Mesothelial cell of epicardium (in vitro differentiated cells): Measurements from ENCODE around the gene NFS1. TPM values are rescaled to one million over a fixed set of nuclear protein-coding genes. Genes with fewer than 3 reads are reported as not detected.

Experiments used
- DNase-seq, 2 experiments: peaks; one replicate each; pipeline ENCODE4 v3.0.0; 2021; ENCODE audit warnings: low spot score in 2 of 2; ENCODE audit not compliant: unreplicated experiment in 2 of 2
- H3K27ac Mint-ChIP-seq: 2 replicates; pipeline ENCODE4 v1.8.0; 2021; ENCODE audit warnings: mixed read lengths
- H3K27me3 Mint-ChIP-seq: 2 replicates; pipeline ENCODE4 v1.8.0; 2021; ENCODE audit warnings: low read depth, mixed read lengths
- H3K36me3 Mint-ChIP-seq: 2 replicates; pipeline ENCODE4 v1.8.0; 2021; ENCODE audit warnings: mixed read lengths
- H3K4me1 Mint-ChIP-seq: 2 replicates; pipeline ENCODE4 v1.8.0; 2021; ENCODE audit warnings: mixed read lengths
- H3K4me3 Mint-ChIP-seq: 2 replicates; pipeline ENCODE4 v1.8.0; 2021; ENCODE audit warnings: mild to moderate bottlenecking, moderate library complexity, mixed read lengths
- H3K9me3 Mint-ChIP-seq: 2 replicates; pipeline ENCODE4 v1.8.0; 2021; ENCODE audit warnings: mixed read lengths
- total RNA-seq: library from RNA; stranded (reverse); gene quantifications from 3 replicates; pipeline ENCODE4 v1.2.1, GENCODE V29; 2021
- TF ChIP-seq, protein P1 (sequence below): fragments of 200-600 bp; sonication (generic); IDR thresholded peaks from one replicate; pipeline ENCODE4 v1.5.0; 2021; ENCODE audit warnings: antibody characterized with exemption; ENCODE audit not compliant: unreplicated experiment

Gene NFS1
- total RNA-seq, 1 donor from 2014 or later = 18.9 TPM

DNA sequence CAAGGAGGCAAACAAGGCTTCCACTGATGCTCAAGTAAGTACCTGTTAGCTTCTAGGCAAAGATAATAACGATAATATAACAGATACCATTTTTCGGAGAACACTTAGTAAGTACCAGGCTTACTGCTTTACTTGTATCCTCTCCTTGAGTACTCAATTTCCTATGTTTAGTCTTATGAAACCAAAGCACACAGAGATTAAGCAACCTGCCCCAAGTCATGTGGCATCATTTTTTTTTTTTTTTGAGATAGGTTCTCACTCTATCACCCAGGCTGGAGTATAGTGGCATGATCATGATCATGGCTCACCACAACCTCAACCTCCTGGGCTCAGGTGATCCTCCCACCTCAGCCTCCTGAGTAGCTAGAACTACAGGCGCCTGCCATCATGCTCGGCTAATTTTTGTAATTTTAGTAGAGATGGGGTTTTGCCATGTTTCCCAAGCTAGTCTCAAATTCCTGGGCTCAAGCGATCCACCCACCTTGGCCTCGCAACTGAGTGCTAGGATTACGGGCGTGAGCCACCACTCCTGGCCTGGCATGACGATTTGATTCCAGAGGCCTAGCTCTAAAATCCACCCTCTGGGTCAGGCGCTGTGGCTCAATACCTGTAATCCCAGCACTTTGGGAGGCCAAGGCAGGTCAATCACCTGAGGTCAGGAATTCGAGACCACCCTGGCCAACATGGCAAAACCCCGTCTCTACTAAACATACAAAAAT is 69.6 kb downstream of the NFS1 start:
- Mint-ChIP-seq H3K4me3 (no peak overlapping the region), H3K27ac (no peak overlapping the region), H3K9me3 (no peaks in the 10 kb centered on the region), H3K36me3 (peaks cover 40% of the 10 kb centered on the region), H3K4me1 (no peaks in the 10 kb centered on the region), H3K27me3 (no peaks in the 10 kb centered on the region)
- no peak for DNase-seq
- TF ChIP-seq, protein P1, sequence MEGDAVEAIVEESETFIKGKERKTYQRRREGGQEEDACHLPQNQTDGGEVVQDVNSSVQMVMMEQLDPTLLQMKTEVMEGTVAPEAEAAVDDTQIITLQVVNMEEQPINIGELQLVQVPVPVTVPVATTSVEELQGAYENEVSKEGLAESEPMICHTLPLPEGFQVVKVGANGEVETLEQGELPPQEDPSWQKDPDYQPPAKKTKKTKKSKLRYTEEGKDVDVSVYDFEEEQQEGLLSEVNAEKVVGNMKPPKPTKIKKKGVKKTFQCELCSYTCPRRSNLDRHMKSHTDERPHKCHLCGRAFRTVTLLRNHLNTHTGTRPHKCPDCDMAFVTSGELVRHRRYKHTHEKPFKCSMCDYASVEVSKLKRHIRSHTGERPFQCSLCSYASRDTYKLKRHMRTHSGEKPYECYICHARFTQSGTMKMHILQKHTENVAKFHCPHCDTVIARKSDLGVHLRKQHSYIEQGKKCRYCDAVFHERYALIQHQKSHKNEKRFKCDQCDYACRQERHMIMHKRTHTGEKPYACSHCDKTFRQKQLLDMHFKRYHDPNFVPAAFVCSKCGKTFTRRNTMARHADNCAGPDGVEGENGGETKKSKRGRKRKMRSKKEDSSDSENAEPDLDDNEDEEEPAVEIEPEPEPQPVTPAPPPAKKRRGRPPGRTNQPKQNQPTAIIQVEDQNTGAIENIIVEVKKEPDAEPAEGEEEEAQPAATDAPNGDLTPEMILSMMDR = no peak

DNA sequence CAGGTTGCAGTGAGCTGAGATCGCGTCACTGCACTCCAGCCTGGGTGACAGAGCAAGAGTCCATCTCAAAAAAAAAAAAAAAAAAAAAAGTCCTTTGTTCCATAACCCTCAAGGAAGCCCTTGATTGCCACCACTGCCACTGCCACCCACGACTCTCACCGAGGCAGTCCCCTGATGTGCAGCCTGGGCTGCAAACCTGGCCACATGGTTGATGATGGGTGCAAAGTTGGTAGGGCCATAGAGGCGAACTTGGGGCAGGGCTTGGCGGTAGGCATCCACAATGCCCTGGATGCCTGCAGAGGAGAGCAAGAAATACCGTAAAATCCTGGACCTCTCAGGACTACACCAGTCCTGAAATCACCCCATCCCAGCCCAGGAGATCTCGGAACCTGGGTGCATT is 72.0 kb downstream of the NFS1 start:
- Mint-ChIP-seq H3K9me3 (no peaks in the 10 kb centered on the region), H3K27ac (no peak overlapping the region), H3K4me3 (no peak overlapping the region), H3K27me3 (no peaks in the 10 kb centered on the region), H3K4me1 (no peaks in the 10 kb centered on the region), H3K36me3 (peaks cover 38% of the 10 kb centered on the region)
- no peak for DNase-seq
- TF ChIP-seq, protein P1 = no peak

DNA sequence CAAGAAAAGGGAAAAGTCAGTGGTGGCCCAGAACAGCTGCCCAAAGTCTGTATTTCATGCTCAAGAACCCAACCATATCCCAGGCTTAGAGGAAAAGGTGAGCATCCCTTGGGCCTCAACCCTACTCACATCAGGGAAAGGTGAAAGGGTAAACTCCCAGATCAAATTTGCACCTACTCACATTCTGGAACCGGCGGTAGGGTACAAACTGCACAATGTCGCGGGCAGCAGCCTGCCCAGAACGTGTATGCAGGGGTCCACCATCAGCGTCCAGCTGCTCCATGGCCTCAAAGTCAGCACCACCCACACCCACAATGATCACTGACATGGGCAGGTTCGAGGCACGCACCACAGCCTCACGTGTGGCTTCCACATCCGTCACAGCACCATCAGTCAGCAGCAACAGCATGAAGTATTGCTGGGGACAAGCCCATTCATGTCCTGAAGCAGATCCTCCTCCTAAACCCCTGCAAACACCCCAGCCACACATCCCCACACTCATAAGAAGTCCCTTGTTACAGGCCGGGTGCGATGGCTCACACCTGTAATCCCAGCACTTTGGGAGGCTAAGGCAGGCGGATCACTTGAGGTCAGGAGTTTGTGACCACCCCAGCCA is 72.7 kb downstream of the NFS1 start:
- no peak for DNase-seq
- no peak overlapping the region for H3K4me3 Mint-ChIP-seq
- no peak overlapping the region for H3K27ac Mint-ChIP-seq
- peaks cover 41% of the 10 kb centered on the region for H3K36me3 Mint-ChIP-seq
- TF ChIP-seq, protein P1 = no peak
- H3K4me1 Mint-ChIP-seq = no peaks in the 10 kb centered on the region
- no peaks in the 10 kb centered on the region for H3K27me3 Mint-ChIP-seq
- H3K9me3 Mint-ChIP-seq = no peaks in the 10 kb centered on the region

DNA sequence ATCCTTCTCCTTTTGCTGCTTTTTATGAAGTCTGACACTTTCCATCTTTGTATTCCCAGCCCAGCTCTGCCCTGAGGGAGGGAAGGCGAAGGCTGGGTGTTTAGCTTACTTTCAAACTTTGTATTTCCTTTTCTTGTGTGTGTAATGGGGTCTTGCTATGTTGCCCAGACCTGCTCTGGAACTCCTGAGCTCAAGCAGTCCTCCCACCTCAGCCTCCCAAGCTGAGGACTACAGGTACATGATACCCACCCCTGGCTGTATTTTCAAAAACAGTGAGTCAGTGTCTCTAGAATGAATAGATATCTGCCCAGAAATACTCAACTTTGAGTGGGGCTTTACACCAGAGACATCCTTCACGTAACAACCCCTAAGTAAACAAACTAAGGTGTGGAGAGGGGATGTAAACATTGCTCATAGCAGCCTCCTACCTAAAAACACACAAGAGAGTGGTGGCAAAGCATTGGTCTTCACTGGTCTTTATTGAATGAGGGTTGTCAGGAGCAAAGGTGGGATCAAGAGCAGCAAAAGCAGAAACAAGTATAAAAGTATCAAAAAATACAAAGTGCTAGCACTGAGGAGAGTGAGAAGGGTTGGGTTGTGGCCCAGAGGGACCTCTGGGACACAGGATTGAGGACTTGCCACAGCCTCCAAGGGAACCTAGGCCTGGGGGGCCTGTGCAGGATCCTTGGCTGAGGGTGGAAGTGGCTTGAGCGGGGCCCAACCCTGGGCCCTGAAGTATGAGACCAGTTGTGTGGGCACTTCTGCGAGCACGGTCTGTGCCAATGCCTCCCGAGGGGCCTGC is 73.4 kb downstream of the NFS1 start:
- TF ChIP-seq, protein P1 = no peak
- no peak for DNase-seq
- H3K27ac Mint-ChIP-seq = no peak overlapping the region
- no peaks in the 10 kb centered on the region for H3K4me1 Mint-ChIP-seq
- H3K36me3 Mint-ChIP-seq = peaks cover 43% of the 10 kb centered on the region
- no peaks in the 10 kb centered on the region for H3K9me3 Mint-ChIP-seq
- H3K4me3 Mint-ChIP-seq = no peak overlapping the region
- H3K27me3 Mint-ChIP-seq = no peaks in the 10 kb centered on the region

DNA sequence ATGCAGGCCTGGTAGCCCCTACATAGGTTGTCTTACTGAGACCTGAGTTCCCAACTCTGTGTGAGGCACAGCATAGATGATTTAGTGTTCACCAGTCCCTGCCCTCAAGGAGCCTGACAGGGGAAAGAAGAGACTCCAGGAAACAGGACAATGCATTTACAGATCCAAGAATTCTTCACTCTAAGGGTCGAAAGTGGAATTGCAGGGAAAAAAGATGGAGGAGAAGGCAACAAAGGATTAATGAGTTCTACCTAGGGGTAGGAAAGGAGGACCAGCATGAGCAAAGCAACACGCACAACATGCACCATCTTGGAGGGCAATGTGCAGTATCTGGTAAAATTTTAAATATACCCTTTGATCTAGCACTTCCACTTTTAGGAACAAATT is 77.6 kb downstream of the NFS1 start:
- Mint-ChIP-seq H3K4me3 (no peak overlapping the region), H3K36me3 (peaks cover 19% of the 10 kb centered on the region), H3K4me1 (peaks cover 18% of the 10 kb centered on the region), H3K9me3 (no peaks in the 10 kb centered on the region), H3K27ac (no peak overlapping the region), H3K27me3 (peaks cover 7% of the 10 kb centered on the region)
- TF ChIP-seq, protein P1 = no peak
- no peak for DNase-seq
